ENCODE measurements around the gene UROC1.

The UROC1 gene

GRCh38 chr3:126447456-126448106 is 70.0 kb downstream of the UROC1 start:
- FAIRE-seq (no peak), DNase-seq (ENCODE audit: insufficient read length, low spot score) (no peak)

- no peak for FAIRE-seq
Measured at GRCh38 chr3:126446791-126447190, 70.8 kb downstream of the UROC1 start.

GRCh38 chr3:126446301-126446700 is 71.3 kb downstream of the UROC1 start:
- FAIRE-seq (peak; percentile 42), DNase-seq (ENCODE audit: insufficient read length, low spot score) (no peak)

More at GRCh38 chr3:126446791-126447190, 70.8 kb downstream of the UROC1 start:
- no peak for DNase-seq (ENCODE audit: insufficient read length, low spot score)

- no peak for FAIRE-seq
Measured at GRCh38 chr3:126445506-126445905, 72.1 kb downstream of the UROC1 start.

GRCh38 chr3:126442856-126443242 is 74.7 kb downstream of the UROC1 start:
- FAIRE-seq (no peak), DNase-seq (ENCODE audit: insufficient read length, low spot score) (no peak)

More at GRCh38 chr3:126445506-126445905, 72.1 kb downstream of the UROC1 start:
- no peak for DNase-seq (ENCODE audit: insufficient read length, low spot score)

GRCh38 chr3:126442094-126442855 is 75.3 kb downstream of the UROC1 start:
- DNase-seq (ENCODE audit: insufficient read length, low spot score) (no peak), FAIRE-seq (no peak)

GRCh38 chr3:126441256-126441880 is 76.2 kb downstream of the UROC1 start:
- DNase-seq (ENCODE audit: insufficient read length, low spot score), result no peak
- FAIRE-seq, result no peak

- DNase-seq (ENCODE audit: insufficient read length, low spot score), result no peak
- no peak for FAIRE-seq
Measured at GRCh38 chr3:126440709-126440995, 76.9 kb downstream of the UROC1 start.

GRCh38 chr3:126439968-126440708 is 77.4 kb downstream of the UROC1 start:
- DNase-seq (ENCODE audit: insufficient read length, low spot score), result no peak
- FAIRE-seq, result no peak

- DNase-seq (ENCODE audit: insufficient read length, low spot score) (no peak), FAIRE-seq (no peak)
Measured at GRCh38 chr3:126439346-126439967, 78.1 kb downstream of the UROC1 start.

GRCh38 chr3:126438746-126439145 is 78.8 kb downstream of the UROC1 start:
- DNase-seq (ENCODE audit: insufficient read length, low spot score) (no peak), FAIRE-seq (no peak)

- FAIRE-seq, result no peak
Measured at GRCh38 chr3:126438186-126438585, 79.4 kb downstream of the UROC1 start.

GRCh38 chr3:126436826-126437717 is 80.5 kb downstream of the UROC1 start:
- DNase-seq (ENCODE audit: insufficient read length, low spot score), result no peak

More at GRCh38 chr3:126438186-126438585, 79.4 kb downstream of the UROC1 start:
- DNase-seq (ENCODE audit: insufficient read length, low spot score), result no peak

GRCh38 chr3:126435456-126436315 is 81.9 kb downstream of the UROC1 start:
- DNase-seq (ENCODE audit: insufficient read length, low spot score), result no peak
- no peak for FAIRE-seq

More at GRCh38 chr3:126436826-126437717, 80.5 kb downstream of the UROC1 start:
- FAIRE-seq, result no peak

- FAIRE-seq, result no peak
- DNase-seq (ENCODE audit: insufficient read length, low spot score), result no peak
Measured at GRCh38 chr3:126434931-126435411, 82.6 kb downstream of the UROC1 start.

GRCh38 chr3:126434264-126434590 is 83.3 kb downstream of the UROC1 start:
- no peak for FAIRE-seq

GRCh38 chr3:126433496-126434263 is 83.9 kb downstream of the UROC1 start:
- DNase-seq (ENCODE audit: insufficient read length, low spot score) (no peak), FAIRE-seq (no peak)

More at GRCh38 chr3:126434264-126434590, 83.3 kb downstream of the UROC1 start:
- no peak for DNase-seq (ENCODE audit: insufficient read length, low spot score)

- DNase-seq (ENCODE audit: insufficient read length, low spot score) (no peak), FAIRE-seq (no peak)
Measured at GRCh38 chr3:126433105-126433430, 84.5 kb downstream of the UROC1 start.

Data from HTR-8/SVneo (cell line).